CD4-positive, CD25-positive, alpha-beta regulatory T cell (primary cell): ENCODE data around the gene ANKRD6. TPM values are rescaled to one million over a fixed set of nuclear protein-coding genes. Genes with fewer than 3 reads are reported as not detected.
A peak's percentile ranks its signal among the peaks of the same experiment; 100 is the strongest.
"Not testable (repeated sequence)": the region's sequence is repeated elsewhere in the genome, so short reads cannot be mapped to it uniquely, and the experiment has no call there.

Source experiments
- ATAC-seq, 2 donors: fragments of 150-1000 bp; cut with Tn5 transposase; one replicate each; pipeline ENCODE4 v1.10.0; 2021; ENCODE audit warnings: low read depth in 2 of 2, moderate number of reproducible peaks in 2 of 2, moderate library complexity in 1 of 2
- DNase-seq, 3 donors: peaks; one replicate each; pipeline versions ENCODE4 v3.0.0 to v3.0.0-alpha.2; 2012 to 2022; ENCODE audit warnings: mixed read lengths in 1 of 3
- H3K27ac ChIP-seq: one replicate; pipeline ENCODE4 v1.7.0; 2013; ENCODE audit warnings: mild to moderate bottlenecking, low read length; ENCODE audit not compliant: insufficient read depth, poor library complexity, severe bottlenecking
- H3K27me3 ChIP-seq: one replicate; pipeline ENCODE4 v1.7.0; 2013; ENCODE audit warnings: low read length; ENCODE audit not compliant: control insufficient read depth, insufficient read depth
- H3K36me3 ChIP-seq: one replicate; pipeline ENCODE4 v1.7.0; 2013; ENCODE audit warnings: mild to moderate bottlenecking, low read length, moderate library complexity; ENCODE audit not compliant: control insufficient read depth, insufficient read depth
- H3K4me1 ChIP-seq: 2 replicates; pipeline ENCODE4 v1.7.0; 2013; ENCODE audit warnings: mild to moderate bottlenecking, low read length; ENCODE audit not compliant: insufficient read depth, control insufficient read depth, poor library complexity, severe bottlenecking
- H3K4me3 ChIP-seq: one replicate; pipeline ENCODE4 v1.7.0; 2013; ENCODE audit warnings: low read depth, mild to moderate bottlenecking, low read length, moderate library complexity
- H3K9me3 ChIP-seq, 2 experiments: 1 replicate in 1 of 2; 2 replicates in 1 of 2; pipeline ENCODE4 v1.7.0; 2013; ENCODE audit warnings: low read length in 2 of 2, mild to moderate bottlenecking in 1 of 2, moderate library complexity in 1 of 2; ENCODE audit not compliant: control insufficient read depth in 2 of 2
- H3K27ac Mint-ChIP-seq, 3 donors: one replicate each; pipeline ENCODE4 v1.8.0; 2020 to 2022; ENCODE audit warnings: mild to moderate bottlenecking in 3 of 3, mixed read lengths in 3 of 3, moderate library complexity in 2 of 3
- H3K27me3 Mint-ChIP-seq: one replicate; pipeline ENCODE4 v1.8.0; 2022; ENCODE audit warnings: mild to moderate bottlenecking, mixed read lengths
- H3K36me3 Mint-ChIP-seq: one replicate; pipeline ENCODE4 v1.8.0; 2020; ENCODE audit warnings: mixed read lengths
- H3K4me1 Mint-ChIP-seq, 4 donors: one replicate each; pipeline ENCODE4 v1.8.0; 2020 to 2022; ENCODE audit warnings: mixed read lengths in 4 of 4, mild to moderate bottlenecking in 1 of 4
- H3K4me3 Mint-ChIP-seq, 4 donors: one replicate each; pipeline ENCODE4 v1.8.0; 2020 to 2022; ENCODE audit warnings: mild to moderate bottlenecking in 4 of 4, mixed read lengths in 4 of 4, moderate library complexity in 3 of 4
- H3K9me3 Mint-ChIP-seq, 7 donors: one replicate each; pipeline ENCODE4 v1.8.0; 2020 to 2022; ENCODE audit warnings: mixed read lengths in 7 of 7, mild to moderate bottlenecking in 3 of 7, moderate library complexity in 2 of 7
- polyA plus RNA-seq, 4 donors: library from polyadenylated mRNA; unstranded; fragments of 300-500 nt; fragmentation: Illumina TruSeq; gene quantifications; one replicate each; pipeline ENCODE4 v1.2.3, GENCODE V29; 2021
- total RNA-seq: library from RNA; stranded (reverse); gene quantifications from one replicate; pipeline ENCODE4 v1.2.3, GENCODE V29; 2022

Gene ANKRD6
- total and polyA plus RNA-seq, 5 donors from 2014 or later = 0.54 to 6.0 (median 1.4) TPM

- peak within 1 kb of the TSS; percentile 97 for H3K27ac ChIP-seq
- peaks cover 20% of the 10 kb centered on the region for H3K4me1 ChIP-seq
- ATAC-seq (peak; percentile 95 to 96), DNase-seq (peak; percentile 85 to 93 (median 92))
- H3K36me3 Mint-ChIP-seq = peaks cover 20% of the 10 kb centered on the region
- H3K4me1 Mint-ChIP-seq = peaks cover 22 to 48% (median 33%) of the 10 kb centered on the region in 4 donors
- H3K27me3 Mint-ChIP-seq = no peaks in the 10 kb centered on the region
- peak within 1 kb of the TSS; percentile 97 to 99 (median 99) for H3K27ac Mint-ChIP-seq
- H3K4me3 ChIP-seq = peak within 1 kb of the TSS; percentile 95
- H3K9me3 Mint-ChIP-seq = peaks cover 0 to 1% (median 0%) of the 10 kb centered on the region in 7 donors
- H3K9me3 ChIP-seq = no peaks in the 10 kb centered on the region
- peak within 1 kb of the TSS; percentile 96 to 100 (median 98) for H3K4me3 Mint-ChIP-seq
- peaks cover 21% of the 10 kb centered on the region for H3K36me3 ChIP-seq
- H3K27me3 ChIP-seq = no peaks in the 10 kb centered on the region
Measured at GRCh38 chr6:89638320-89639195, 205.6 kb downstream of the ANKRD6 start, which contains the start of gene LYRM2. Gene LYRM2, minus strand, starts transcription at chr6:89638747. Its CDS starts 31 bp downstream, at chr6:89638716.

- no peaks in the 10 kb centered on the region for H3K27me3 ChIP-seq
- Mint-ChIP-seq H3K27me3 (no peaks in the 10 kb centered on the region), H3K36me3 (peaks cover 20% of the 10 kb centered on the region), H3K9me3 (peaks cover 0 to 1% (median 0%) of the 10 kb centered on the region in 7 donors), H3K4me3 (peak overlapping the region in 2 of 4 donors; percentile 4), H3K4me1 (peaks cover 21 to 41% (median 33%) of the 10 kb centered on the region in 4 donors), H3K27ac (no peak overlapping the region)
- ATAC-seq (no peak), DNase-seq (no peak)
- peaks cover 20% of the 10 kb centered on the region for H3K4me1 ChIP-seq
- no peak overlapping the region for H3K4me3 ChIP-seq
- peaks cover 38% of the 10 kb centered on the region for H3K36me3 ChIP-seq
- H3K9me3 ChIP-seq = no peaks in the 10 kb centered on the region
- H3K27ac ChIP-seq = no peak overlapping the region
Measured at GRCh38 chr6:89640804-89641203, 207.9 kb downstream of the ANKRD6 start.

- H3K4me3 Mint-ChIP-seq, H3K27ac ChIP-seq, H3K27me3 Mint-ChIP-seq, DNase-seq, H3K9me3 Mint-ChIP-seq, ATAC-seq, H3K9me3 ChIP-seq, H3K4me3 ChIP-seq, H3K27ac Mint-ChIP-seq, H3K27me3 ChIP-seq: not testable (repeated sequence)
- Mint-ChIP-seq H3K4me1 (peaks cover 16 to 34% (median 30%) of the 10 kb centered on the region in 4 donors), H3K36me3 (peaks cover 20% of the 10 kb centered on the region)
- H3K4me1 ChIP-seq = peaks cover 20% of the 10 kb centered on the region
- peaks cover 39% of the 10 kb centered on the region for H3K36me3 ChIP-seq
Measured at GRCh38 chr6:89641581-89641980, 208.6 kb downstream of the ANKRD6 start.

GRCh38 chr6:89642956-89643355 is 210.0 kb downstream of the ANKRD6 start:
- peaks cover 52% of the 10 kb centered on the region for H3K36me3 ChIP-seq
- peaks cover 32% of the 10 kb centered on the region for H3K36me3 Mint-ChIP-seq

GRCh38 chr6:89643406-89643805 is 210.5 kb downstream of the ANKRD6 start:
- no peaks in the 10 kb centered on the region for H3K27me3 ChIP-seq
- H3K4me3 ChIP-seq = no peak overlapping the region
- no peak for ATAC-seq
- H3K27ac ChIP-seq = no peak overlapping the region
- H3K27me3 Mint-ChIP-seq = no peaks in the 10 kb centered on the region
- no peaks in the 10 kb centered on the region for H3K9me3 ChIP-seq
- peaks cover 34% of the 10 kb centered on the region for H3K36me3 Mint-ChIP-seq
- H3K27ac Mint-ChIP-seq = no peak overlapping the region
- no peaks in the 10 kb centered on the region for H3K9me3 Mint-ChIP-seq
- DNase-seq = no peak
- peaks cover 9 to 23% (median 18%) of the 10 kb centered on the region in 4 donors for H3K4me1 Mint-ChIP-seq
- peaks cover 52% of the 10 kb centered on the region for H3K36me3 ChIP-seq
- peaks cover 11% of the 10 kb centered on the region for H3K4me1 ChIP-seq
- H3K4me3 Mint-ChIP-seq = no peak overlapping the region

More at GRCh38 chr6:89642956-89643355, 210.0 kb downstream of the ANKRD6 start:
- Mint-ChIP-seq H3K27ac (no peak overlapping the region), H3K9me3 (peaks cover 0 to 1% (median 0%) of the 10 kb centered on the region in 7 donors), H3K27me3 (no peaks in the 10 kb centered on the region), H3K4me3 (no peak overlapping the region), H3K4me1 (peaks cover 11 to 28% (median 22%) of the 10 kb centered on the region in 4 donors)
- H3K4me1 ChIP-seq = peaks cover 13% of the 10 kb centered on the region
- H3K27ac ChIP-seq = no peak overlapping the region
- DNase-seq (no peak), ATAC-seq (no peak)
- H3K9me3 ChIP-seq = no peaks in the 10 kb centered on the region
- H3K27me3 ChIP-seq = no peaks in the 10 kb centered on the region
- no peak overlapping the region for H3K4me3 ChIP-seq

GRCh38 chr6:89644864-89645263 is 211.9 kb downstream of the ANKRD6 start:
- Histone ChIP-seq H3K36me3 (peaks cover 59% of the 10 kb centered on the region), H3K4me1 (no peaks in the 10 kb centered on the region), H3K4me3 (no peak overlapping the region), H3K27ac (no peak overlapping the region), H3K9me3 (no peaks in the 10 kb centered on the region), H3K27me3 (no peaks in the 10 kb centered on the region)
- H3K27ac Mint-ChIP-seq = no peak overlapping the region
- no peak overlapping the region for H3K4me3 Mint-ChIP-seq
- H3K9me3 Mint-ChIP-seq = no peaks in the 10 kb centered on the region
- H3K4me1 Mint-ChIP-seq = peaks cover 3 to 11% (median 5%) of the 10 kb centered on the region in 4 donors
- no peaks in the 10 kb centered on the region for H3K27me3 Mint-ChIP-seq
- DNase-seq (no peak), ATAC-seq (no peak)
- peaks cover 35% of the 10 kb centered on the region for H3K36me3 Mint-ChIP-seq

- H3K9me3 Mint-ChIP-seq = no peaks in the 10 kb centered on the region
- Histone ChIP-seq H3K27me3 (no peaks in the 10 kb centered on the region), H3K36me3 (peaks cover 78% of the 10 kb centered on the region), H3K4me1 (no peaks in the 10 kb centered on the region), H3K27ac (no peak overlapping the region), H3K9me3 (no peaks in the 10 kb centered on the region), H3K4me3 (no peak overlapping the region)
- ATAC-seq = no peak
- peaks cover 32% of the 10 kb centered on the region for H3K36me3 Mint-ChIP-seq
- no peaks in the 10 kb centered on the region for H3K27me3 Mint-ChIP-seq
- H3K4me1 Mint-ChIP-seq = peaks cover 0 to 8% (median 1%) of the 10 kb centered on the region in 4 donors
- H3K27ac Mint-ChIP-seq = no peak overlapping the region
- no peak overlapping the region for H3K4me3 Mint-ChIP-seq
- DNase-seq = no peak
Measured at GRCh38 chr6:89649682-89650081, 216.7 kb downstream of the ANKRD6 start.
